H1 (cell line): Measurements from ENCODE around the gene CCDC185.

Experiments used
- BACH1 ChIP-seq: IDR thresholded peaks from 2 replicates; pipeline ENCODE4 v1.6.1; 2012; ENCODE audit warnings: low read length, improper control_type of control experiment
- CHD1 ChIP-seq: IDR thresholded peaks from 2 replicates; pipeline ENCODE4 v1.6.1; 2012; ENCODE audit warnings: low read depth, low read length, improper control_type of control experiment
- CTCF ChIP-seq, 3 experiments: IDR thresholded peaks; 1 replicate in 2 of 3; 2 replicates in 1 of 3; pipeline versions ENCODE4 v1.5.1 to v1.6.1; 2011; ENCODE audit warnings: low read length in 3 of 3, mild to moderate bottlenecking in 3 of 3, inconsistent platforms in 2 of 3, low read depth in 1 of 3, moderate library complexity in 1 of 3; ENCODE audit not compliant: insufficient read depth in 1 of 3; ENCODE audit errors: control extremely low read depth in 1 of 3
- EP300 ChIP-seq, 2 experiments: IDR thresholded peaks; 1 replicate in 1 of 2; 2 replicates in 1 of 2; pipeline ENCODE4 v1.6.1; 2011 to 2012; ENCODE audit warnings: low read depth in 2 of 2, low read length in 2 of 2, mild to moderate bottlenecking in 2 of 2, borderline replicate concordance in 1 of 2, inconsistent platforms in 1 of 2, moderate library complexity in 1 of 2
- JUN ChIP-seq: IDR thresholded peaks from 2 replicates; pipeline ENCODE4 v1.6.1; 2011; ENCODE audit warnings: low read depth, mild to moderate bottlenecking, improper control_type of control experiment, low read length
- POLR2A ChIP-seq, 2 experiments: IDR thresholded peaks; 1 replicate in 1 of 2; 2 replicates in 1 of 2; pipeline ENCODE4 v1.6.1; 2011; ENCODE audit warnings: low read depth in 2 of 2, low read length in 2 of 2, mild to moderate bottlenecking in 2 of 2; ENCODE audit errors: control extremely low read depth in 1 of 2
- RAD21 ChIP-seq, 2 experiments: IDR thresholded peaks in 1 of 2; conservative IDR thresholded peaks in 1 of 2; 2 replicates each; pipeline ENCODE4 v1.6.1; 2011; ENCODE audit warnings: low read depth in 2 of 2, low read length in 2 of 2, improper control_type of control experiment in 1 of 2, inconsistent platforms in 1 of 2, mild to moderate bottlenecking in 1 of 2, moderate library complexity in 1 of 2
- RFX5 ChIP-seq: IDR thresholded peaks from 2 replicates; pipeline ENCODE4 v1.6.1; 2011; ENCODE audit warnings: low read depth, low read length, improper control_type of control experiment, borderline replicate concordance
- RNF2 ChIP-seq: fragments of 200-900, 300-1000 bp; sonication (generic); IDR thresholded peaks from 2 replicates; pipeline ENCODE4 v1.7.1; 2016; ENCODE audit warnings: borderline replicate concordance, low read depth, mild to moderate bottlenecking, antibody characterized with exemption, low read length; ENCODE audit not compliant: poor library complexity, severe bottlenecking; ENCODE audit errors: missing control alignments
- SP2 ChIP-seq: IDR thresholded peaks from 2 replicates; pipeline ENCODE4 v1.6.1; 2012; ENCODE audit warnings: mild to moderate bottlenecking, low read length, inconsistent platforms
- SRF ChIP-seq: IDR thresholded peaks from 2 replicates; pipeline ENCODE4 v1.6.1; 2011; ENCODE audit warnings: mild to moderate bottlenecking, low read depth, low read length, moderate library complexity
- TAF1 ChIP-seq: IDR thresholded peaks from 2 replicates; pipeline ENCODE4 v1.6.1; 2011; ENCODE audit warnings: mild to moderate bottlenecking, low read depth, low read length
- TAF7 ChIP-seq: optimal IDR thresholded peaks from 2 replicates; pipeline ENCODE3; 2011; ENCODE audit warnings: low read depth, mild to moderate bottlenecking, inconsistent platforms, low read length, moderate library complexity, borderline replicate concordance
- USF2 ChIP-seq: IDR thresholded peaks from 2 replicates; pipeline ENCODE4 v1.6.1; 2011; ENCODE audit warnings: low read length, improper control_type of control experiment

GRCh38 chr1:223402790-223403142 lies 9.6 kb downstream of the CCDC185 start:
- TF ChIP-seq CTCF (IDR thresholded peaks at IDR 0.05; ENCODE audit: control extremely low read depth in 1 of 3, insufficient read depth in 1 of 3, low read depth in 1 of 3, low read length in 3 of 3) (no peak), CHD1 (no peak), POLR2A (IDR thresholded peaks at IDR 0.05; ENCODE audit: control extremely low read depth in 1 of 2, low read depth in 2 of 2, low read length in 2 of 2) (no peak), RAD21 (IDR thresholded peaks at IDR 0.05 in 1 of 2, conservative IDR thresholded peaks at IDR 0.05 in 1 of 2; ENCODE audit: low read depth in 2 of 2, low read length in 2 of 2) (no peak), TAF1 (no peak), USF2 (no peak), RNF2 (no peak), EP300 (IDR thresholded peaks at IDR 0.05; ENCODE audit: borderline replicate concordance in 1 of 2, low read depth in 2 of 2, low read length in 2 of 2) (no peak), RFX5 (no peak), JUN (no peak), SRF (no peak), TAF7 (no peak), SP2 (no peak), BACH1 (no peak)
